ENCODE measurements around the gene ADH5. TPM values are rescaled to one million over a fixed set of nuclear protein-coding genes. Genes with fewer than 3 reads are reported as not detected.

The ADH5 gene
- total RNA-seq, 2 experiments from 2014 or later, result 50.0 to 88.6 TPM

DNA sequence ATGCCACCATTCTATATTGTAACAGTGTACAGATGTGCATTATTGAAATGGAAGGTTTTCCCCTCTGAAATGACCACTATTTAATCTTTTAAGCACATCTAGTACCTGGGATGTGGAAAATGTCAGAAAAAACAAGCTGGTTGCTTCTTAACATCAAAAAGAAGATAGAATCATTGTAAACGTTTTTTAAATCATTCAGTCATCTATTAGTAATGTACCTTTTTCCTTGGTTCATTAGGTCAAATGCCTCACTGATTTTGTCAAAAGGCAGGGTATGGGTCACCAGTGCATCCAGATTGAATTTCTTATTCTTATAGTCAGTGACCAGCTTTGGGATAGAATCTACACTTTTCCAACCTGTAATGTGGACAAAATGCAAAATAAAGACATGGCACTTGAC lies 37.8 kb upstream of the ADH5 start:
- no peaks in the 10 kb centered on the region for H3K9me3 ChIP-seq (ENCODE audit: low read length)
- no peak for DNase-seq (ENCODE audit: low spot score)
- no peaks in the 10 kb centered on the region for H3K79me2 ChIP-seq (ENCODE audit: insufficient read depth, low read depth, low read length)
- H3K4me3 ChIP-seq (ENCODE audit: low read depth, low read length, poor library complexity, severe bottlenecking), result no peak overlapping the region
- no peak overlapping the region for H3K4me2 ChIP-seq (ENCODE audit: low read length)
- H4K20me1 ChIP-seq (ENCODE audit: insufficient read depth, low read length), result no peaks in the 10 kb centered on the region
- no peak overlapping the region for H2AFZ ChIP-seq (ENCODE audit: low read length)
- no TSS peak for BruUV-seq (replicated peaks)
- POLR2A ChIA-PET, result no interaction called here
- no peaks in the 10 kb centered on the region for H3K9me2 ChIP-seq (ENCODE audit: insufficient read depth, low read length)
- CTCF ChIA-PET (ENCODE audit: unreplicated experiment), result no interaction called here
- intact Hi-C loops (cut with micrococcal nuclease; ENCODE audit: unreplicated experiment), result no loop called here
- no peaks in the 10 kb centered on the region for H3K36me3 ChIP-seq (ENCODE audit: insufficient read depth, low read length)
- TF ChIP-seq, protein P1, sequence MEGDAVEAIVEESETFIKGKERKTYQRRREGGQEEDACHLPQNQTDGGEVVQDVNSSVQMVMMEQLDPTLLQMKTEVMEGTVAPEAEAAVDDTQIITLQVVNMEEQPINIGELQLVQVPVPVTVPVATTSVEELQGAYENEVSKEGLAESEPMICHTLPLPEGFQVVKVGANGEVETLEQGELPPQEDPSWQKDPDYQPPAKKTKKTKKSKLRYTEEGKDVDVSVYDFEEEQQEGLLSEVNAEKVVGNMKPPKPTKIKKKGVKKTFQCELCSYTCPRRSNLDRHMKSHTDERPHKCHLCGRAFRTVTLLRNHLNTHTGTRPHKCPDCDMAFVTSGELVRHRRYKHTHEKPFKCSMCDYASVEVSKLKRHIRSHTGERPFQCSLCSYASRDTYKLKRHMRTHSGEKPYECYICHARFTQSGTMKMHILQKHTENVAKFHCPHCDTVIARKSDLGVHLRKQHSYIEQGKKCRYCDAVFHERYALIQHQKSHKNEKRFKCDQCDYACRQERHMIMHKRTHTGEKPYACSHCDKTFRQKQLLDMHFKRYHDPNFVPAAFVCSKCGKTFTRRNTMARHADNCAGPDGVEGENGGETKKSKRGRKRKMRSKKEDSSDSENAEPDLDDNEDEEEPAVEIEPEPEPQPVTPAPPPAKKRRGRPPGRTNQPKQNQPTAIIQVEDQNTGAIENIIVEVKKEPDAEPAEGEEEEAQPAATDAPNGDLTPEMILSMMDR (conservative IDR thresholded peaks at IDR 0.05; ENCODE audit: low read length), result no peak
- no peak for TF ChIP-seq EZH2phosphoT487 (IDR thresholded peaks at IDR 0.05; ENCODE audit: borderline replicate concordance, low read depth, low read length)
- no peak overlapping the region for H3K27ac ChIP-seq (ENCODE audit: low read depth, low read length, poor library complexity, severe bottlenecking)
- H3K4me1 ChIP-seq (ENCODE audit: insufficient read depth, low read length, poor library complexity, severe bottlenecking), result no peaks in the 10 kb centered on the region

GRCh38 chr4:99121008-99121407 lies 32.4 kb upstream of the ADH5 start:
- CTCF ChIA-PET (ENCODE audit: unreplicated experiment), result interaction anchor here (0.6 kb wide), 1 partner anchor 680 kb away, joined by 3 read pairs; no protein-coding TSS in a partner anchor
- DNase-seq (ENCODE audit: low spot score), result no peak
- TF ChIP-seq EZH2phosphoT487 (IDR thresholded peaks at IDR 0.05; ENCODE audit: borderline replicate concordance, low read depth, low read length), result no peak
- TF ChIP-seq, protein P1 (conservative IDR thresholded peaks at IDR 0.05; ENCODE audit: low read length), result no peak
- no peaks in the 10 kb centered on the region for H3K4me1 ChIP-seq (ENCODE audit: insufficient read depth, low read length, poor library complexity, severe bottlenecking)
- no peaks in the 10 kb centered on the region for H3K79me2 ChIP-seq (ENCODE audit: insufficient read depth, low read depth, low read length)
- POLR2A ChIA-PET, result interaction anchor here (0.6 kb wide), 1 partner anchor 175 kb away, joined by 3 read pairs; no protein-coding TSS in a partner anchor
- H3K27ac ChIP-seq (ENCODE audit: low read depth, low read length, poor library complexity, severe bottlenecking), result no peak overlapping the region
- no peaks in the 10 kb centered on the region for H3K9me2 ChIP-seq (ENCODE audit: insufficient read depth, low read length)
- no peak overlapping the region for H3K4me2 ChIP-seq (ENCODE audit: low read length)
- BruUV-seq (replicated peaks), result no TSS peak
- H3K9me3 ChIP-seq (ENCODE audit: low read length), result no peaks in the 10 kb centered on the region
- no peak overlapping the region for H2AFZ ChIP-seq (ENCODE audit: low read length)
- H3K4me3 ChIP-seq (ENCODE audit: low read depth, low read length, poor library complexity, severe bottlenecking), result no peak overlapping the region
- intact Hi-C loops (cut with micrococcal nuclease; ENCODE audit: unreplicated experiment), result no loop called here
- no peaks in the 10 kb centered on the region; the same call in 1 of the 2 replicates for H4K20me1 ChIP-seq (ENCODE audit: insufficient read depth, low read length)
- no peaks in the 10 kb centered on the region for H3K36me3 ChIP-seq (ENCODE audit: insufficient read depth, low read length)

- Histone ChIP-seq H2AFZ (ENCODE audit: low read length) (no peak overlapping the region), H3K9me3 (ENCODE audit: low read length) (no peaks in the 10 kb centered on the region), H3K9me2 (ENCODE audit: insufficient read depth, low read length) (no peaks in the 10 kb centered on the region), H3K27ac (ENCODE audit: low read depth, low read length, poor library complexity, severe bottlenecking) (no peak overlapping the region), H3K4me1 (ENCODE audit: insufficient read depth, low read length, poor library complexity, severe bottlenecking) (no peaks in the 10 kb centered on the region), H4K20me1 (ENCODE audit: insufficient read depth, low read length) (no peaks in the 10 kb centered on the region; the same call in 1 of the 2 replicates), H3K4me3 (ENCODE audit: low read depth, low read length, poor library complexity, severe bottlenecking) (no peak overlapping the region), H3K36me3 (ENCODE audit: insufficient read depth, low read length) (no peaks in the 10 kb centered on the region), H3K4me2 (ENCODE audit: low read length) (no peak overlapping the region), H3K79me2 (ENCODE audit: insufficient read depth, low read depth, low read length) (no peaks in the 10 kb centered on the region)
- ChIA-PET POLR2A (interaction anchor here (0.6 kb wide), 1 partner anchor 175 kb away, joined by 3 read pairs; no protein-coding TSS in a partner anchor), CTCF (ENCODE audit: unreplicated experiment) (interaction anchor here (0.6 kb wide), 1 partner anchor 679 kb away, joined by 3 read pairs; no protein-coding TSS in a partner anchor)
- no peak for DNase-seq (ENCODE audit: low spot score)
- intact Hi-C loops (cut with micrococcal nuclease; ENCODE audit: unreplicated experiment), result no loop called here
- TF ChIP-seq, protein P1 (conservative IDR thresholded peaks at IDR 0.05; ENCODE audit: low read length), result no peak
- no peak for TF ChIP-seq EZH2phosphoT487 (IDR thresholded peaks at IDR 0.05; ENCODE audit: borderline replicate concordance, low read depth, low read length)
- no TSS peak for BruUV-seq (replicated peaks)
Observed at GRCh38 chr4:99120501-99120900, 31.9 kb upstream of the ADH5 start.
